Pancreas (tissue), 10 donors: ENCODE results near the gene SH2D4B. TPM values are rescaled to one million over a fixed set of nuclear protein-coding genes. Genes with fewer than 3 reads are reported as not detected.

Source experiments
- ATAC-seq, 4 donors: fragments of 200-7000 bp; cut with Tn5 transposase; one replicate each; pipeline versions ENCODE4 v1.8.0 to v1.9.1; 2020; ENCODE audit warnings: mild to moderate bottlenecking in 4 of 4, moderate library complexity in 4 of 4
- DNase-seq, 6 donors: peaks; one replicate each; pipeline ENCODE4 v3.0.0-alpha.2; 2020
- FAIRE-seq: peaks from 2 replicates; lab custom pipeline; 2012; peaks lifted over from hg19 to GRCh38; lab: Jason Lieb, UNC
- H3K27ac ChIP-seq, 4 donors: fragments of 200-600 bp; sonication (generic); 1 replicate in 3 of 4; 2 replicates in 1 of 4; pipeline versions ENCODE4 v1.5.0 to v1.8.0; 2020
- H3K27me3 ChIP-seq, 4 donors: fragments of 200-600 bp; one replicate each; pipeline ENCODE4 v1.8.0; 2021
- H3K36me3 ChIP-seq, 3 donors: fragments of 200-600 bp; sonication (generic) in 1 of 3; one replicate each; pipeline versions ENCODE4 v1.5.0 to v1.8.0; 2020 to 2021
- H3K4me1 ChIP-seq, 3 donors: fragments of 200-600 bp; one replicate each; pipeline ENCODE4 v1.8.0; 2021
- H3K4me3 ChIP-seq, 4 donors: fragments of 200-600 bp; sonication (generic) in 2 of 4; one replicate each; pipeline versions ENCODE4 v1.5.0 to v1.8.0; 2020 to 2021
- H3K9me3 ChIP-seq, 4 donors: fragments of 200-600 bp; one replicate each; pipeline ENCODE4 v1.8.0; 2021
- WGBS, 2 donors: extraction: QIAGEN DNeasy Blood & Tissue Kit; methylation state at CpG; one replicate each; pipeline ENCODE4 v1.1.7; 2013; 5-methylcytosine and 5-hydroxymethylcytosine counted together
- intact Hi-C, 3 donors: fragments of 100-400 bp; cut with DNase I; formaldehyde crosslinking; loops; one replicate each; pipeline versions ENCODE4 v1.11.1 to v1.14.2; 2022
- polyA plus RNA-seq, 2 donors: library from polyadenylated mRNA; stranded (reverse); fragments of 200-250 nt; gene quantifications; one replicate each; pipeline ENCODE4 v1.2.3, GENCODE V29; 2013
- total RNA-seq, 6 donors: library from RNA; stranded (reverse); fragmentation: NEBNext Ultra II Directional in 4 of 6; extraction: Animal tissue kit (Norgen Biotek cat#: 25700) in 4 of 6; gene quantifications; one replicate each; pipeline versions ENCODE4 v1.2.1 to v1.2.4, GENCODE V29; 2021 to 2023
- TF ChIP-seq, protein P1 (sequence below), 4 donors: fragments of 200-600 bp; sonication (generic) in 3 of 4; IDR thresholded peaks; one replicate each; pipeline versions ENCODE4 v1.5.0 to v1.8.0; 2021; ENCODE audit warnings: antibody characterized with exemption in 4 of 4
- donor health status: healthy with polysubstance abuse.
- donor health status: DM: no; HTN: no; CAD: no; lungs with moderate emphysema.
- donor health status: DM: no; HTN: no; CAD: no.
- donor health status: control.
- donor health status: control.
- donor health status: Bipolar disorder and iron deficiency.
- donor health status: DM: yes; HTN: yes; CAD: no.
- donor health status: DM: no; HTN: no; CAD: no.
- donor health status: DM: no; HTN: no; CAD: no.
- donor health status: DM: yes; HTN: yes; CAD: no.

SH2D4B gene
- total and polyA plus RNA-seq, 8 donors = 0.02 TPM; not detected in 7

GRCh38 chr10:80492848-80493521, 44.7 kb upstream of the SH2D4B start:
- FAIRE-seq (no peak), DNase-seq (no peak), ATAC-seq (no peak)
- Histone ChIP-seq H3K27me3 (no peaks in the 10 kb centered on the region), H3K36me3 (no peaks in the 10 kb centered on the region), H3K4me1 (peaks cover 13 to 56% (median 35%) of the 10 kb centered on the region in 3 donors), H3K4me3 (no peak overlapping the region), H3K9me3 (no peaks in the 10 kb centered on the region), H3K27ac (peak overlapping the region in 1 of 4 donors; percentile 44)
- intact Hi-C loops = no loop called here
- 77 to 79% methylated on average over 6 of the region's 6 CpGs for WGBS, 2 donors
- TF ChIP-seq, protein P1, sequence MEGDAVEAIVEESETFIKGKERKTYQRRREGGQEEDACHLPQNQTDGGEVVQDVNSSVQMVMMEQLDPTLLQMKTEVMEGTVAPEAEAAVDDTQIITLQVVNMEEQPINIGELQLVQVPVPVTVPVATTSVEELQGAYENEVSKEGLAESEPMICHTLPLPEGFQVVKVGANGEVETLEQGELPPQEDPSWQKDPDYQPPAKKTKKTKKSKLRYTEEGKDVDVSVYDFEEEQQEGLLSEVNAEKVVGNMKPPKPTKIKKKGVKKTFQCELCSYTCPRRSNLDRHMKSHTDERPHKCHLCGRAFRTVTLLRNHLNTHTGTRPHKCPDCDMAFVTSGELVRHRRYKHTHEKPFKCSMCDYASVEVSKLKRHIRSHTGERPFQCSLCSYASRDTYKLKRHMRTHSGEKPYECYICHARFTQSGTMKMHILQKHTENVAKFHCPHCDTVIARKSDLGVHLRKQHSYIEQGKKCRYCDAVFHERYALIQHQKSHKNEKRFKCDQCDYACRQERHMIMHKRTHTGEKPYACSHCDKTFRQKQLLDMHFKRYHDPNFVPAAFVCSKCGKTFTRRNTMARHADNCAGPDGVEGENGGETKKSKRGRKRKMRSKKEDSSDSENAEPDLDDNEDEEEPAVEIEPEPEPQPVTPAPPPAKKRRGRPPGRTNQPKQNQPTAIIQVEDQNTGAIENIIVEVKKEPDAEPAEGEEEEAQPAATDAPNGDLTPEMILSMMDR (IDR thresholded peaks at IDR 0.05) = no peak

DNA sequence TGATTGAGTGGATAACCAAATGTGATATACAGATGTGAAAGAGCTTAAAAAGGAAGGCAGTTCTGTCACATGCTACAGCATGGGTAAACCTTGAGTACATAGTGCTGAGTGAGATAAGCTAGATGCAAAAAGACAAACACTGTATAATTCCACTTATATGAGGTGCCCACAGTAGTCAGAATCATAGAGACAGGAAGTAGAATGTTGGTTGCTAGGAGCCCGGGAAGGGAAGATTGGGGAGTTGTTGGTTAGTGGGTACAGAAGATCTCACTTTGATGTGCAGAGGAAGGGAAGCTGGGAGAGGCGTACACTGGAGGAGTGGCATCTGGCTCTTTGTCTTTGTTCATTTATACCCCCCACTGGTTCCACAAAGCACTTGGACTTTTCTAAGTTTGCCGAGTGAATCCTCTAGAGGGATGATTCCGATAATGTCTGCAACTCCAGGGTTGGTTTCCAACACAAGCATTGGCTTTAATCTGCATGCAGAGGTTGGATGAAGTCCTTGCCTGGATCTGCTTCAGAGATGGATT, 44.1 kb upstream of the SH2D4B start:
- Histone ChIP-seq H3K27ac (peak overlapping the region in 2 of 4 donors; percentile 7 to 44), H3K9me3 (no peaks in the 10 kb centered on the region), H3K36me3 (no peaks in the 10 kb centered on the region), H3K4me1 (peaks cover 13 to 56% (median 35%) of the 10 kb centered on the region in 3 donors), H3K4me3 (no peak overlapping the region), H3K27me3 (no peaks in the 10 kb centered on the region)
- no peak for DNase-seq
- TF ChIP-seq, protein P1 (IDR thresholded peaks at IDR 0.05) = no peak
- ATAC-seq = peak in 3 of 4 donors; percentile 28 to 31 (median 31)
- no peak for FAIRE-seq
- intact Hi-C loops = no loop called here
- 44 to 56% methylated on average over 4 of the region's 4 CpGs for WGBS, 2 donors

- FAIRE-seq (no peak), DNase-seq (no peak), ATAC-seq (no peak)
- WGBS, 2 donors = 95% methylated on average over 4 of the region's 4 CpGs
- intact Hi-C loops = no loop called here
- H3K9me3 ChIP-seq = no peaks in the 10 kb centered on the region
- H3K27ac ChIP-seq = no peak overlapping the region
- H3K36me3 ChIP-seq = no peaks in the 10 kb centered on the region
- H3K4me3 ChIP-seq = no peak overlapping the region
- TF ChIP-seq, protein P1 (IDR thresholded peaks at IDR 0.05) = no peak
- no peaks in the 10 kb centered on the region for H3K27me3 ChIP-seq
- peaks cover 23 to 73% (median 50%) of the 10 kb centered on the region in 3 donors for H3K4me1 ChIP-seq
Measured at GRCh38 chr10:80496555-80497172, 41.0 kb upstream of the SH2D4B start.

DNA sequence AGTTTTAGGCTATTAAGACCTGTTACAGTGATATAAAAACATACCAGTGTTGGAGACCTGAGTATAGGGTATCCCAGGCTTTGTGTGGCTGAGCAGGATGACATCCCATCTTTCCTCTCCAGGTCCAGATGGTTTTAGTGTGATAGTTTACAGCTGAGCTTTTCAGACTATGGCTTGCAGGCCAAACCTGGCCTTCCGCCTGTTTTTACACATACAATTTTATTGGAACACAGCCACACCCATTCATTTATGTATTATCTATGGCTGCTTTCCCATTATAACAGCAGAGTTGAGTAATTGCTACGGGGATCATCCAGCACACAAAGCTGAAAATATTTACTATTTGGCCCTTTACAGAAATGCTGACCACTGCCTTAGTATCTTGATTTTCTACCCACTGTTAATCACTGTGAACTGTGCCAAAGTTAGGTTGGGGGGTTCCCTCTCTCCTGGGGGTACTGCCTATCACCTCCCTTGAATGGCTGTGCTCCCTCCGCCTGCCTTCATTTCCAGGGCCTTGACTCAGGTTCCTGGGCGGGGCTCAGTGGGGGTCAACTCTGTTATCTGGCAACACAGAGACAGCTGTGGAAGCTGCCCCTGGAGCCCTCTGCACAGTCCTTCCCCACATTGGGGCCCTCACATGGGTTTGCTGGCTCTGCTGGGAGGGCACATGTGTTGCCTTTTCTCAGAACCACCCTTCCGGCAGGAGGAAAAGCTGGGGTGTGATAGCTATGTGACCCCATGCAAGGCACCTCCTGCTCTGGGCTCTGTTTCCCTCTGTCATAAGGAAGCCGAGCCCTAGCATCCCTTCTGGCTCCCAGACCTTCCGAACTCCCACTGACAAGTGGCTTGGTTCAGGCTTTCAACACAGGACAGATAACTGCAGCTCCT, 40.3 kb upstream of the SH2D4B start:
- TF ChIP-seq, protein P1 (IDR thresholded peaks at IDR 0.05) = no peak
- no peak overlapping the region for H3K4me3 ChIP-seq
- no peaks in the 10 kb centered on the region for H3K9me3 ChIP-seq
- H3K27me3 ChIP-seq = no peaks in the 10 kb centered on the region
- peak overlapping the region; percentile 61 to 84 (median 74) for H3K27ac ChIP-seq
- no peaks in the 10 kb centered on the region for H3K36me3 ChIP-seq
- DNase-seq (peak in 1 of 6 donors; percentile 63), FAIRE-seq (no peak), ATAC-seq (no peak)
- peaks cover 19 to 72% (median 50%) of the 10 kb centered on the region in 3 donors for H3K4me1 ChIP-seq
- WGBS, 2 donors = 64 to 67% methylated on average over 7 of the region's 7 CpGs
- intact Hi-C loops = no loop called here
